Measurements from ENCODE around the gene FBLN1. TPM values are rescaled to one million over a fixed set of nuclear protein-coding genes. Genes with fewer than 3 reads are reported as not detected.

Gene FBLN1
- total and polyA plus RNA-seq, 2 of the 13 experiments (the other 11 are each of a cell fraction or from before 2014, with no cell fraction given), result 37.3 to 103 TPM

DNA sequence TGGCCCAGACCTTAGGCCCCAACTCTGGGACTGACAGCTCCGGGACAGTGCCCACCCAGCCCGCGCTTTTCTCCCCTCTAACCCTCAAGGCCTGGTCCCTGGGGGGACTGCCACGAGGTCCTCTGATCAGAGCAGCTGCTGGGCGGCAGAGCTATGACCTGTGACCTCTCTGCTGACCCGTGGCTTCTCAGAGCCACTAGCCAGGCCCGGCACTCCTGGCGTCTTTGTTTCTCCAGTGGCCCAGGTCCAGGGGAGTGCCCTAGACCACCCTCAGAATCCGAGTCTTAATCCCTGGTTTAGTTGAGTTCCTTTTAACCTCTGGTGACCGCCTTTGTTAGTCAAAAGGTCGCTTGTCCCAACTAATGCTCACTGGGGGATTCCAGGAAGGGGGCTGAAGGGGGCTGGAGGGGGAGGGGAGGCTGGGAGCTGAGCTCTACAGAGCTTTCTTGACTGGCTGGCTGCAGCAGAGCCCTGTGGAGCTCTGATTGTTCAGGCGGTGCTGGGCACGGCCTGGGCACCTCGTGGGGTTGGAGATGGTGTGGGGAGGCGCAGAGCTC, 1.2 kb downstream of the FBLN1 start (continued):
- TF ChIP-seq, protein P1, sequence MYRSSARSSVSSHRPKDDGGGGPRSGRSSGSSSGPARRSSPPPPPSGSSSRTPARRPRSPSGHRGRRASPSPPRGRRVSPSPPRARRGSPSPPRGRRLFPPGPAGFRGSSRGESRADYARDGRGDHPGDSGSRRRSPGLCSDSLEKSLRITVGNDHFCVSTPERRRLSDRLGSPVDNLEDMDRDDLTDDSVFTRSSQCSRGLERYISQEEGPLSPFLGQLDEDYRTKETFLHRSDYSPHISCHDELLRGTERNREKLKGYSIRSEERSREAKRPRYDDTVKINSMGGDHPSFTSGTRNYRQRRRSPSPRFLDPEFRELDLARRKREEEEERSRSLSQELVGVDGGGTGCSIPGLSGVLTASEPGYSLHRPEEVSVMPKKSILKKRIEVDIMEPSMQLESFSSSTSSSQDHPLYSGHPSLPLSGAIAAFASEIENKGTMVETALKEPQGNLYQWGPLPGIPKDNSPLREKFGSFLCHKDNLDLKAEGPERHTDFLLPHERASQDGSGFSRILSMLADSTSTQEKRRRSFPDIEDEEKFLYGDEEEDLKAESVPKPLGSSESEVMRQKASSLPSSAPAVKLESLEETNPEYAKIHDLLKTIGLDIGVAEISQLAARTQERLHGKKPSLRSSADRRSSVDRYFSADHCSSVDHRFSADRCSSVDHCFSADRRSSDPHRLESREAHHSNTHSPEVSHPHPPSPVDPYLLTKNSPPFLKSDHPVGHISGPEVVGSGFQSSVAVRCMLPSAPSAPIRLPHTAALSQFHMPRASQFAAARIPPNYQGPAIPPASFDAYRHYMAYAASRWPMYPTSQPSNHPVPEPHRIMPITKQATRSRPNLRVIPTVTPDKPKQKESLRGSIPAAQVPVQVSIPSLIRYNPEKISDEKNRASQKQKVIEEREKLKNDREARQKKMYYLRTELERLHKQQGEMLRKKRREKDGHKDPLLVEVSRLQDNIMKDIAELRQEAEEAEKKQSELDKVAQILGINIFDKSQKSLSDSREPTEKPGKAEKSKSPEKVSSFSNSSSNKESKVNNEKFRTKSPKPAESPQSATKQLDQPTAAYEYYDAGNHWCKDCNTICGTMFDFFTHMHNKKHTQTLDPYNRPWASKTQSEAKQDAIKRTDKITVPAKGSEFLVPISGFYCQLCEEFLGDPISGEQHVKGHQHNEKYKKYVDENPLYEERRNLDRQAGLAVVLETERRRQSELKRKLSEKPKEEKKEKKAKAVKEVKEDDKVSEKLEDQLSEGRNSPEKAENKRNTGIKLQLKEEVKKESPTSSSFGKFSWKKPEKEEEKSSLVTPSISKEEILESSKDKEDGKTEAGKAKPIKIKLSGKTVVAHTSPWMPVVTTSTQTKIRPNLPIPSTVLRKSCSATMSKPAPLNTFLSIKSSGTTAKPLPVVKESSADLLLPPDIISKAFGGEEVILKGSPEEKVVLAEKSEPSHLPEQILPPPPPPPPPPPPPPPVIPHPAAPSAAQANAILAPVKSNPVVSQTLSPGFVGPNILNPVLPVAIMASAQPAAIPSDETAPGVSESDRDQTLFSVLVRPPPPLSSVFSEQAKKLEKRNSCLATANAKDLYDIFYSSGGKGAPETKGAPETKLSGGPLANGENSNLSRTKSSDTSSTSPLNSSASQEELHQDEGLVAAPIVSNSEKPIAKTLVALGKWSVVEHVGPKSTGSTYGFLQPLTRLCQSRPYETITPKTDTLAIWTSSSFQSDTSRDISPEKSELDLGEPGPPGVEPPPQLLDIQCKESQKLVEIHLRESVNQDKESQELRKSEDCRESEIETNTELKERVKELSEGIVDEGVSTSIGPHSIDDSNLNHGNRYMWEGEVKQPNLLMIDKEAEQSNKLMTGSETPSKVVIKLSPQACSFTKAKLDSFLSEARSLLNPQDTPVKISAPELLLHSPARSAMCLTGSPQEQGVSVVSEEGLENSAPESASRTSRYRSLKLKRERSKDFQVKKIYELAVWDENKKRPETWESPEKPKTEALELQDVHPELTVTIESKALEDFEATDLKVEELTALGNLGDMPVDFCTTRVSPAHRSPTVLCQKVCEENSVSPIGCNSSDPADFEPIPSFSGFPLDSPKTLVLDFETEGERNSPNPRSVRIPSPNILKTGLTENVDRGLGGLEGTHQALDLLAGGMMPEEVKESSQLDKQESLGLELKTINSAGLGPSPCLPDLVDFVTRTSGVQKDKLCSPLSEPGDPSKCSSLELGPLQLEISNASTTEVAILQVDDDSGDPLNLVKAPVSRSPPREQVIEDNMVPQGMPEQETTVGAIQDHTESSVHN (CRISPR knock-in tag; IDR thresholded peaks at IDR 0.05), result no peak
- 0 out of 2 replicates have a peak, but pooled peaks have one; percentile 35 for TF ChIP-seq ZNF558 (CRISPR knock-in tag; IDR thresholded peaks at IDR 0.05; ENCODE audit: borderline replicate concordance)
- no peak for TF ChIP-seq ZSCAN9 (CRISPR knock-in tag; IDR thresholded peaks at IDR 0.05; ENCODE audit: borderline replicate concordance)
- TF ChIP-seq MED8 (CRISPR knock-in tag; IDR thresholded peaks at IDR 0.05; ENCODE audit: insufficient replicate concordance), result no peak
- TF ChIP-seq POLR2A (IDR thresholded peaks at IDR 0.05; ENCODE audit: insufficient read depth in 1 of 2, low read depth in 2 of 2, low read length in 2 of 2), result 0 out of 4 replicates have a peak, but pooled peaks of 1 of the 2 experiments have one; percentile 27
- TF ChIP-seq, protein P2, sequence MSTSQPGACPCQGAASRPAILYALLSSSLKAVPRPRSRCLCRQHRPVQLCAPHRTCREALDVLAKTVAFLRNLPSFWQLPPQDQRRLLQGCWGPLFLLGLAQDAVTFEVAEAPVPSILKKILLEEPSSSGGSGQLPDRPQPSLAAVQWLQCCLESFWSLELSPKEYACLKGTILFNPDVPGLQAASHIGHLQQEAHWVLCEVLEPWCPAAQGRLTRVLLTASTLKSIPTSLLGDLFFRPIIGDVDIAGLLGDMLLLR (CRISPR knock-in tag; IDR thresholded peaks at IDR 0.05), result no peak
- no peak for TF ChIP-seq MED1 (CRISPR knock-in tag; IDR thresholded peaks at IDR 0.05)
- TF ChIP-seq SOX13 (IDR thresholded peaks at IDR 0.05), result no peak
- TF ChIP-seq SOX13 (CRISPR knock-in tag; conservative IDR thresholded peaks at IDR 0.05 in 1 of 2, IDR thresholded peaks at IDR 0.05 in 1 of 2), result no peak
- TF ChIP-seq, protein P3, sequence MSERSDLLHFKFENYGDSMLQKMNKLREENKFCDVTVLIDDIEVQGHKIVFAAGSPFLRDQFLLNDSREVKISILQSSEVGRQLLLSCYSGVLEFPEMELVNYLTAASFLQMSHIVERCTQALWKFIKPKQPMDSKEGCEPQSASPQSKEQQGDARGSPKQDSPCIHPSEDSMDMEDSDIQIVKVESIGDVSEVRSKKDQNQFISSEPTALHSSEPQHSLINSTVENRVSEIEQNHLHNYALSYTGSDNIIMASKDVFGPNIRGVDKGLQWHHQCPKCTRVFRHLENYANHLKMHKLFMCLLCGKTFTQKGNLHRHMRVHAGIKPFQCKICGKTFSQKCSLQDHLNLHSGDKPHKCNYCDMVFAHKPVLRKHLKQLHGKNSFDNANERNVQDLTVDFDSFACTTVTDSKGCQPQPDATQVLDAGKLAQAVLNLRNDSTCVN (CRISPR knock-in tag; IDR thresholded peaks at IDR 0.05; ENCODE audit: borderline replicate concordance), result no peak
- no peak for TF ChIP-seq HOXA7 (CRISPR knock-in tag; IDR thresholded peaks at IDR 0.05)
- TF ChIP-seq BORCS8-MEF2B (CRISPR knock-in tag; IDR thresholded peaks at IDR 0.05), result 0 out of 2 replicates have a peak, but pooled peaks have one; percentile 26
- 0 out of 2 replicates have a peak, but pooled peaks have one; percentile 24 for TF ChIP-seq GFI1 (CRISPR knock-in tag; IDR thresholded peaks at IDR 0.05; ENCODE audit: borderline replicate concordance)
- TF ChIP-seq, protein P4, sequence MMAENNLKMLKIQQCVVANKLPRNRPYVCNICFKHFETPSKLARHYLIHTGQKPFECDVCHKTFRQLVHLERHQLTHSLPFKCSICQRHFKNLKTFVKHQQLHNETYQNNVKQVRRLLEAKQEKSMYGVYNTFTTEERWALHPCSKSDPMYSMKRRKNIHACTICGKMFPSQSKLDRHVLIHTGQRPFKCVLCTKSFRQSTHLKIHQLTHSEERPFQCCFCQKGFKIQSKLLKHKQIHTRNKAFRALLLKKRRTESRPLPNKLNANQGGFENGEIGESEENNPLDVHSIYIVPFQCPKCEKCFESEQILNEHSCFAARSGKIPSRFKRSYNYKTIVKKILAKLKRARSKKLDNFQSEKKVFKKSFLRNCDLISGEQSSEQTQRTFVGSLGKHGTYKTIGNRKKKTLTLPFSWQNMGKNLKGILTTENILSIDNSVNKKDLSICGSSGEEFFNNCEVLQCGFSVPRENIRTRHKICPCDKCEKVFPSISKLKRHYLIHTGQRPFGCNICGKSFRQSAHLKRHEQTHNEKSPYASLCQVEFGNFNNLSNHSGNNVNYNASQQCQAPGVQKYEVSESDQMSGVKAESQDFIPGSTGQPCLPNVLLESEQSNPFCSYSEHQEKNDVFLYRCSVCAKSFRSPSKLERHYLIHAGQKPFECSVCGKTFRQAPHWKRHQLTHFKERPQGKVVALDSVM (CRISPR knock-in tag; IDR thresholded peaks at IDR 0.05), result no peak
- TF ChIP-seq ZNF335 (CRISPR knock-in tag; IDR thresholded peaks at IDR 0.05), result no peak
- TF ChIP-seq ZNF776 (CRISPR knock-in tag; IDR thresholded peaks at IDR 0.05), result no peak
- no peak for TF ChIP-seq TBX3 (IDR thresholded peaks at IDR 0.05; ENCODE audit: borderline replicate concordance)
- TF ChIP-seq ZNF253 (CRISPR knock-in tag; IDR thresholded peaks at IDR 0.05; ENCODE audit: borderline replicate concordance), result no peak

Data from HepG2 (cell line).